HFFc6 (cell line): ENCODE measurements around the gene CDC5L. TPM values are rescaled to one million over a fixed set of nuclear protein-coding genes. Genes with fewer than 3 reads are reported as not detected.

Experiments used
- DNase-seq: peaks from one replicate; pipeline ENCODE4 v3.0.0-alpha.2; 2018
- H3K27ac Mint-ChIP-seq: 2 replicates; pipeline ENCODE4 v1.8.0; 2020; ENCODE audit warnings: mild to moderate bottlenecking, mixed read lengths
- H3K27me3 Mint-ChIP-seq: 2 replicates; pipeline ENCODE4 v1.8.0; 2021; ENCODE audit warnings: mild to moderate bottlenecking, moderate library complexity, mixed read lengths; ENCODE audit not compliant: insufficient read depth
- H3K36me3 Mint-ChIP-seq: 2 replicates; pipeline ENCODE4 v1.8.0; 2021; ENCODE audit warnings: low read depth, mixed read lengths
- H3K4me1 Mint-ChIP-seq: 2 replicates; pipeline ENCODE4 v1.8.0; 2020; ENCODE audit warnings: low read depth, mixed read lengths
- H3K4me3 Mint-ChIP-seq: 2 replicates; pipeline ENCODE4 v1.8.0; 2020; ENCODE audit warnings: mild to moderate bottlenecking, moderate library complexity, mixed read lengths
- H3K9me3 Mint-ChIP-seq: 2 replicates; pipeline ENCODE4 v1.8.0; 2020; ENCODE audit warnings: mild to moderate bottlenecking, mixed read lengths
- long read RNA-seq: library from polyadenylated mRNA; unstranded; transcript quantifications from one replicate; pipeline ENCODE4 v2.0.0, GENCODE V29; 2019
- total RNA-seq, 6 experiments: library from RNA; stranded (reverse); fragmentation: NEBNext Ultra II Directional; extraction: Animal tissue kit (Norgen Biotek cat#: 25700); gene quantifications; 2 replicates in 1 of 6; 3 replicates in 5 of 6; pipeline ENCODE4 v1.2.3, GENCODE V29; 2021
- TF ChIP-seq, protein P1 (sequence below): fragments of 200-600 bp; sonication (generic); IDR thresholded peaks from 2 replicates; pipeline ENCODE4 v1.5.0; 2021; ENCODE audit warnings: antibody characterized with exemption, mild to moderate bottlenecking

Gene CDC5L
- 10 to 100 TPM; 17.9 to 23.5 (median 21.6) TPM for total RNA-seq
- long read RNA-seq, full-length matches to known transcripts: 12 of 44 reads
- long read RNA-seq, partial matches to known transcripts: 28 of 44 reads
- long read RNA-seq, other reads (novel, unspliced or antisense): 4 of 44 reads

DNA sequence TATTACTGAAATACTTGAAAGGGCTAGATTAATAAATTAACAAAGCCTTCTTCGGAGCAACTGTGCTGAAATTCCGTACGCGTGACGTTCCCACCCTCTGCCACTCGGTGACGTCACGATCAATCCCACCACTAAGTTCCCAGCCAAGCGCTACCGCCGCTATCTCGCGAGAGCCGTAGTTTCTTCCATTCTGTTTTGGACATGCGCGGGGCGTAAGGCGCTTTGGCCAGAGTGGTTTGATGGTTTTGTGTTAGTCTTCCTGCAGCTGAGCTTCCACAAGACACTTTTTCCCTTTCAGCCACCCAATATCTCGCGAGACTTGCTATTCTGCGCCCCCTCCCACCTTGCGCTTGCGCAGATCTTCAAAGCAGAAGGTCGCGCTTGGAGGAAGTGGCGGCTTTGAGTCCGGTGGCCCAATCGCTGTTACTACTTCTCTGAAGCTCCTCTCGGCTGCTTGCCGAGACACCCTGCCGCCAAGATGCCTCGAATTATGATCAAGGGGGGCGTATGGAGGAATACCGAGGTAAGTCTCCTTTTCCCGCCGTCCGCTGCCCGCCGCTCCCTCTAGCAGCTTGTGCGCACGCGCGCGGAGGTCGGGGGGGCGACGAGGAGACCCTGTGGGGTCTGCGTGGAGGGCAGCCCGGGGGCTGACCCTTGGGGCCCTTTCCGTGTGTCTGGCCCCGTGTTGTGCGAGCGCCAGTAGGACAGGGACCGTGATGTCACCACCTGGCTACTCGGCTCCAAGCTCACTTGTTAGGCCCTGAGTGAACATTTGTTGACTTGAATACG lies at the start of gene CDC5L:
TSS of gene CDC5L (plus strand) at position 361 of the 789 bp plus-strand sequence. CDS start at position 479, 118 bp downstream.
- Mint-ChIP-seq H3K27ac (peak within 1 kb of the TSS; percentile 94), H3K4me1 (peaks cover 35% of the 10 kb centered on the region), H3K36me3 (peaks cover 22% of the 10 kb centered on the region; the same call in 1 of the 2 replicates), H3K9me3 (no peaks in the 10 kb centered on the region), H3K4me3 (peak within 1 kb of the TSS; percentile 94), H3K27me3 (peaks cover 2% of the 10 kb centered on the region)
- DNase-seq: peak; percentile 99
- TF ChIP-seq, protein P1, sequence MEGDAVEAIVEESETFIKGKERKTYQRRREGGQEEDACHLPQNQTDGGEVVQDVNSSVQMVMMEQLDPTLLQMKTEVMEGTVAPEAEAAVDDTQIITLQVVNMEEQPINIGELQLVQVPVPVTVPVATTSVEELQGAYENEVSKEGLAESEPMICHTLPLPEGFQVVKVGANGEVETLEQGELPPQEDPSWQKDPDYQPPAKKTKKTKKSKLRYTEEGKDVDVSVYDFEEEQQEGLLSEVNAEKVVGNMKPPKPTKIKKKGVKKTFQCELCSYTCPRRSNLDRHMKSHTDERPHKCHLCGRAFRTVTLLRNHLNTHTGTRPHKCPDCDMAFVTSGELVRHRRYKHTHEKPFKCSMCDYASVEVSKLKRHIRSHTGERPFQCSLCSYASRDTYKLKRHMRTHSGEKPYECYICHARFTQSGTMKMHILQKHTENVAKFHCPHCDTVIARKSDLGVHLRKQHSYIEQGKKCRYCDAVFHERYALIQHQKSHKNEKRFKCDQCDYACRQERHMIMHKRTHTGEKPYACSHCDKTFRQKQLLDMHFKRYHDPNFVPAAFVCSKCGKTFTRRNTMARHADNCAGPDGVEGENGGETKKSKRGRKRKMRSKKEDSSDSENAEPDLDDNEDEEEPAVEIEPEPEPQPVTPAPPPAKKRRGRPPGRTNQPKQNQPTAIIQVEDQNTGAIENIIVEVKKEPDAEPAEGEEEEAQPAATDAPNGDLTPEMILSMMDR: no peak

GRCh38 chr6:44338228-44339122 lies 49.0 kb upstream of the CDC5L start:
- TF ChIP-seq, protein P1: peak; percentile 84
- Mint-ChIP-seq H3K9me3 (no peaks in the 10 kb centered on the region), H3K27ac (no peak overlapping the region), H3K4me1 (no peaks in the 10 kb centered on the region), H3K4me3 (no peak overlapping the region), H3K36me3 (no peaks in the 10 kb centered on the region), H3K27me3 (peaks cover 27% of the 10 kb centered on the region)
- peak; percentile 16 for DNase-seq

GRCh38 chr6:44339301-44339700 lies 48.2 kb upstream of the CDC5L start:
- no peaks in the 10 kb centered on the region for H3K36me3 Mint-ChIP-seq
- DNase-seq: no peak

DNA sequence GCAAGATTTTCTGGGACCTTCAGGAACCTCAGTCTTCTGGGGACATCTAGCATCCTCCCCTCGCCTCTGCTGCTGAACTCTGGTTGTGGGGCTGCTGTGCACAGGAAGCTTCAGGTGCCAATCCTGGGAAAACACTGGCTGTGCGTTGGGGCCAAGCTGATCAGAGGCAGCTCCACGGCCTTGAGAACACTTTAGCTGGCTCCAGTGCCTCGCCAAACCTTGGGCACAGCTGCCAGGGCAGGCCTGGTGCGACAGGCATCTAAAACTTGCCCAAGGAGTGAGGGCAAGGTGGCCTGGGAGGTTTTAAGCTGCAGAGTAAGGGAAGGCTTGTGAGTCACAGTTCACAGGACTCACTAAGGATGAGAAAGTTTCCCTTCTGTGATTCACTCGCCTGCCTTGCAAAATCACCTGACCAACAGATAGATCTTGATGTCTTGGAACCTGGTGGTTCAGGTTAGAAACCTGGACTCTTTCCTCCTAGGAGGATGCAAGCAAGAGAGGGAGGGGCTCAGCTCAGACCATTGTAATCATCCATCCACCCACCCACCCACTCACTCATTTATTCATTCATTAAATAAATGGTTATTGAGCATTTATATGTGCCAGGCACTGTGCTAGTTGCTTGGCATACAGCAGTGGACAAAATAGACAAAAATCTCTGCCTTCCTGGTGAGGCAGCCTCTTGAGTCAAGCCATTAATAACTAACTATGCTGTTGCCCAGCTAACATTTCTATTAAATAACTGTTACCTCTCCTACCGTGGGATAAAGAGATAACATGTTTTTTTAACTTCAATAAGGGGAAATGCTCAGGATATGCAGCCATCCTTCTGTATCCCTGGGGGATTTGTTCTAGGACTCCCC lies 47.5 kb upstream of the CDC5L start:
- H3K27me3 Mint-ChIP-seq: peaks cover 32% of the 10 kb centered on the region

More at GRCh38 chr6:44339301-44339700, 48.2 kb upstream of the CDC5L start:
- no peak overlapping the region for H3K4me3 Mint-ChIP-seq
- no peak overlapping the region for H3K27ac Mint-ChIP-seq
- peaks cover 27% of the 10 kb centered on the region for H3K27me3 Mint-ChIP-seq
- no peaks in the 10 kb centered on the region for H3K9me3 Mint-ChIP-seq
- TF ChIP-seq, protein P1: no peak
- H3K4me1 Mint-ChIP-seq: no peaks in the 10 kb centered on the region

More for the DNA sequence above, 47.5 kb upstream of the CDC5L start:
- DNase-seq: peak; percentile 50
- no peaks in the 10 kb centered on the region for H3K9me3 Mint-ChIP-seq
- no peak overlapping the region for H3K27ac Mint-ChIP-seq
- TF ChIP-seq, protein P1: no peak
- H3K4me3 Mint-ChIP-seq: no peak overlapping the region
- no peaks in the 10 kb centered on the region for H3K36me3 Mint-ChIP-seq
- H3K4me1 Mint-ChIP-seq: no peaks in the 10 kb centered on the region
